HG02943 (cell line): ENCODE measurements around the gene BMP6.

Experiments used
- ATAC-seq: cut with Tn5 transposase; IDR thresholded peaks from one replicate; pipeline ENCODE4 v1.9.1; 2021; ENCODE audit warnings: mild to moderate bottlenecking, low read depth, moderate library complexity; ENCODE audit not compliant: unreplicated experiment

Gene BMP6

GRCh38 chr6:7819431-7820015, 93.6 kb downstream of the BMP6 start:
- ATAC-seq = no peak

- ATAC-seq = no peak
Measured at GRCh38 chr6:7820288-7820835, 94.5 kb downstream of the BMP6 start.

GRCh38 chr6:7821426-7821825, 95.5 kb downstream of the BMP6 start:
- no peak for ATAC-seq

- ATAC-seq = no peak
Measured at GRCh38 chr6:7823552-7823951, 97.7 kb downstream of the BMP6 start.

- ATAC-seq = no peak
Measured at GRCh38 chr6:7825986-7826385, 100.1 kb downstream of the BMP6 start.

- no peak for ATAC-seq
Measured at GRCh38 chr6:7827142-7827541, 101.2 kb downstream of the BMP6 start.

- no peak for ATAC-seq
Measured at GRCh38 chr6:7828124-7828523, 102.2 kb downstream of the BMP6 start.

- no peak for ATAC-seq
Measured at GRCh38 chr6:7832904-7833750, 107.2 kb downstream of the BMP6 start.

- no peak for ATAC-seq
Measured at GRCh38 chr6:7833751-7834070, 107.8 kb downstream of the BMP6 start.

- no peak for ATAC-seq
Measured at GRCh38 chr6:7836371-7837026, 110.6 kb downstream of the BMP6 start.

GRCh38 chr6:7841781-7842468, 116.0 kb downstream of the BMP6 start:
- no peak for ATAC-seq

GRCh38 chr6:7846966-7847818, 121.3 kb downstream of the BMP6 start:
- ATAC-seq = no peak

- ATAC-seq = no peak
Measured at GRCh38 chr6:7848229-7848628, 122.3 kb downstream of the BMP6 start.

GRCh38 chr6:7851780-7852179, 125.9 kb downstream of the BMP6 start:
- no peak for ATAC-seq

GRCh38 chr6:7859591-7859990, 133.7 kb downstream of the BMP6 start:
- no peak for ATAC-seq

- ATAC-seq = no peak
Measured at GRCh38 chr6:7865781-7866180, 139.9 kb downstream of the BMP6 start.

GRCh38 chr6:7866526-7866925, 140.6 kb downstream of the BMP6 start:
- ATAC-seq = no peak

GRCh38 chr6:7868926-7869325, 143.0 kb downstream of the BMP6 start:
- ATAC-seq = no peak

GRCh38 chr6:7878401-7878964, 152.6 kb downstream of the BMP6 start:
- no peak for ATAC-seq

- ATAC-seq = no peak
Measured at GRCh38 chr6:7879043-7879442, 153.1 kb downstream of the BMP6 start.
